ENCODE results near the gene GNPAT. TPM values are rescaled to one million over a fixed set of nuclear protein-coding genes. Genes with fewer than 3 reads are reported as not detected.

Gene GNPAT
- total RNA-seq, 1 donor from 2014 or later = 58.5 TPM

DNA sequence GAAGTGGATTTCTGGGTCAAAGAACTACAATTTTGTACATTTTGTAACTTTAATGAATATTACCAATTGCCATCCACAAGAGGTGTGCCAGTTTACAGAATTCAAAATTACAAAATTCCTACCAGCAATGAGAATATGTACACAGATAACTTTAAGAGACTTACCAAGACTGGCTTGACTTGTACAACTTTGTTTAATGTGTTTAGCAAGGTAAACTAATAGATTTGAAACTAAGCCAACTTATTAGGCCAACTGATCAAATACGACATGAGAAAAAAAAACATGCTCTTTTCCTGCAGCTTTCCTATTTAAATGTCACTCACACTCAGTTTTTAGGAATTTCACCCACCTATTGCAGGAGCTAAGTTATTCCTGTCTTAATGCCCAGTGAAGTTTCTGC is 85.2 kb downstream of the GNPAT start:
- H3K36me3 ChIP-seq (ENCODE audit: control insufficient read depth in 3 of 3, insufficient read depth in 3 of 3, low read length in 3 of 3) = no peaks in the 10 kb centered on the region
- H3K9me3 ChIP-seq (ENCODE audit: control insufficient read depth in 3 of 3, low read length in 3 of 3) = no peaks in the 10 kb centered on the region
- H3K4me3 ChIP-seq (ENCODE audit: low read length in 3 of 3) = no peak overlapping the region
- no peaks in the 10 kb centered on the region for H3K4me1 ChIP-seq (ENCODE audit: control insufficient read depth in 3 of 3, insufficient read depth in 3 of 3, low read length in 3 of 3)
- H3K27me3 ChIP-seq (ENCODE audit: control insufficient read depth in 3 of 3, insufficient read depth in 3 of 3, low read length in 3 of 3) = no peaks in the 10 kb centered on the region
- no peak overlapping the region for H3K27ac ChIP-seq (ENCODE audit: low read depth, low read length)
- no peak overlapping the region for H3K9ac ChIP-seq (ENCODE audit: low read depth in 1 of 3, low read length in 3 of 3)

Small RNA genes lying within 50 kb of the gene (small RNA-seq; reads per million reads assigned to genes)
- not detected for gene RNA5SP80

Other genes with a start within 250 kb of the GNPAT start
- 14.1 TPM for gene FAM89A, start 201.0 kb upstream of the GNPAT start, total RNA-seq
- gene TRIM67, start 79.2 kb upstream of the GNPAT start, total RNA-seq = under 0.01 TPM
- gene EXOC8, start 96.6 kb downstream of the GNPAT start, total RNA-seq = 12.5 TPM
- gene SPRTN, start 97.1 kb downstream of the GNPAT start, total RNA-seq = 5.7 TPM
- 55.3 TPM for gene EGLN1, start 181.1 kb downstream of the GNPAT start, total RNA-seq

Measured in skeletal muscle tissue (tissue), 5 donors.